ENCODE data around the gene TSPOAP1.

GRCh38 chr17:58329035-58329809 lies 627 bp upstream of the TSPOAP1 start:
- TF ChIP-seq, protein P1, sequence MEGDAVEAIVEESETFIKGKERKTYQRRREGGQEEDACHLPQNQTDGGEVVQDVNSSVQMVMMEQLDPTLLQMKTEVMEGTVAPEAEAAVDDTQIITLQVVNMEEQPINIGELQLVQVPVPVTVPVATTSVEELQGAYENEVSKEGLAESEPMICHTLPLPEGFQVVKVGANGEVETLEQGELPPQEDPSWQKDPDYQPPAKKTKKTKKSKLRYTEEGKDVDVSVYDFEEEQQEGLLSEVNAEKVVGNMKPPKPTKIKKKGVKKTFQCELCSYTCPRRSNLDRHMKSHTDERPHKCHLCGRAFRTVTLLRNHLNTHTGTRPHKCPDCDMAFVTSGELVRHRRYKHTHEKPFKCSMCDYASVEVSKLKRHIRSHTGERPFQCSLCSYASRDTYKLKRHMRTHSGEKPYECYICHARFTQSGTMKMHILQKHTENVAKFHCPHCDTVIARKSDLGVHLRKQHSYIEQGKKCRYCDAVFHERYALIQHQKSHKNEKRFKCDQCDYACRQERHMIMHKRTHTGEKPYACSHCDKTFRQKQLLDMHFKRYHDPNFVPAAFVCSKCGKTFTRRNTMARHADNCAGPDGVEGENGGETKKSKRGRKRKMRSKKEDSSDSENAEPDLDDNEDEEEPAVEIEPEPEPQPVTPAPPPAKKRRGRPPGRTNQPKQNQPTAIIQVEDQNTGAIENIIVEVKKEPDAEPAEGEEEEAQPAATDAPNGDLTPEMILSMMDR (IDR thresholded peaks at IDR 0.05) = no peak
- TF ChIP-seq EP300 (IDR thresholded peaks at IDR 0.05) (no peak), POLR2A (IDR thresholded peaks at IDR 0.05) (no peak)
